ENCODE results near the gene ZGPAT. TPM values are rescaled to one million over a fixed set of nuclear protein-coding genes. Genes with fewer than 3 reads are reported as not detected.
"Not testable (repeated sequence)": the region's sequence is repeated elsewhere in the genome, so short reads cannot be mapped to it uniquely, and the experiment has no call there.

The ZGPAT gene
- total and polyA plus RNA-seq, 9 of the 15 experiments (the other 6 are each of a cell fraction or from before 2014, with no cell fraction given): 0.14 to 26.6 (median 7.4) TPM

DNA sequence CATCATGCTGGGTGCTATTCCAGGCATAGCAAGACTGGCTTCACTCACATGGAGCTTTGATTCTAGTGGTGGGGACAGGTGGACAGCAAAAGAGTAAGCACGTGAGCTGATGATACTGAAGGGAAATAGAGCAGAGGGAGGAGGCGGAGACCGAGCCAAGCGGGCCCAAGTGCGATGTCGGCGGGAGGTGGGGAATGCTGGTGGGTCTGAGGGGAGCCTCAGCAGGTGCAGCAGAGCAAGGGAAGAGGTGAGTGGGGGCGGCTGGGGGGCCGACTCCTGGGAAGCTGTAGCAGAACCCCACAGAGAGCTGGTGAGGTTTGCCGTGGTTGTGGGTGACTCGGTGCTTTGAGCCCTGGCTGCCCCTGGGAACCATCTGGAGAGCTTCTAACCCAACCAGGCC is 39.5 kb upstream of the ZGPAT start (continued):
- no peak for TF ChIP-seq YBX1 (IDR thresholded peaks at IDR 0.05)

DNA sequence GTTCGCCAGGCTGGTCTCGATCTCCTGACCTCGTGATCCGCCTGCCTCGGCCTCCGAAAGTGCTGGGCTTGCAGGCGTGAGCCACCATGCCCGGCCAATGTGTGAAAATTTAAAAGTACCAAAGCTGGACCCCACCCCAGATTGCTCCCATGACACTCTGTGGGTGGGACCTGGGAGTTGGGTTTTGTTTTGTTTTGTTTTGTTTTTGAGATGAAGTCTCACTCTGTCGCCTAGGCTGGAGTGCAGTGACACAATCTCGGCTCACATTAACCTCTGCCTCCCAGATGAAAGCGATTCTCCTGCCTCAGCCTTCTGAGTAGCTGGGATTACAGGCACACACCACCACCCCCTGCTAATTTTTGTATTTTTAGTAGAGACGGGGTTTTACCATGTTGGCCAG is 36.1 kb upstream of the ZGPAT start:
- WGBS (ENCODE audit: insufficient coverage, low coverage, missing lambda C conversion rate): 91% methylated on average over 7 of the region's 12 CpGs
- POLR2A ChIA-PET; H3K9me1 ChIP-seq (ENCODE audit: control insufficient read depth, insufficient read depth, low read length); H3K9ac ChIP-seq (ENCODE audit: insufficient read depth in 1 of 2, low read depth in 2 of 2, low read length in 2 of 2); H2AFZ ChIP-seq (ENCODE audit: low read depth, low read length); H3K4me1 ChIP-seq (replicated peaks in 1 of 2; ENCODE audit: control insufficient read depth in 2 of 2, insufficient read depth in 2 of 2, low read length in 2 of 2); intact Hi-C loops (cut with micrococcal nuclease); DNase-seq (ENCODE audit: extremely low read depth in 1 of 4, low spot score in 3 of 4); CTCF ChIA-PET (ENCODE audit: low intra/inter-chr PET ratio); BruUV-seq (replicated peaks); H3K4me3 ChIP-seq; H4K20me1 ChIP-seq (replicated peaks; ENCODE audit: control insufficient read depth, insufficient read depth, low read length); FAIRE-seq; H3K9me3 ChIP-seq (replicated peaks; ENCODE audit: control insufficient read depth, insufficient read depth, low read depth, low read length); H3K27ac ChIP-seq (ENCODE audit: extremely low read depth, low read depth, low read length); H3K4me2 ChIP-seq (ENCODE audit: insufficient read depth, low read length); H3K79me2 ChIP-seq (ENCODE audit: control insufficient read depth, insufficient read depth, low read length); in situ Hi-C loops (cut with MboI); H3K27me3 ChIP-seq (ENCODE audit: control insufficient read depth in 2 of 2, insufficient read depth in 2 of 2, low read length in 2 of 2); ATAC-seq: not testable (repeated sequence)
- peaks cover 65% of the 10 kb centered on the region; the same call in 2 of the 3 replicates for H3K36me3 ChIP-seq (ENCODE audit: control insufficient read depth, insufficient read depth, low read length)

DNA sequence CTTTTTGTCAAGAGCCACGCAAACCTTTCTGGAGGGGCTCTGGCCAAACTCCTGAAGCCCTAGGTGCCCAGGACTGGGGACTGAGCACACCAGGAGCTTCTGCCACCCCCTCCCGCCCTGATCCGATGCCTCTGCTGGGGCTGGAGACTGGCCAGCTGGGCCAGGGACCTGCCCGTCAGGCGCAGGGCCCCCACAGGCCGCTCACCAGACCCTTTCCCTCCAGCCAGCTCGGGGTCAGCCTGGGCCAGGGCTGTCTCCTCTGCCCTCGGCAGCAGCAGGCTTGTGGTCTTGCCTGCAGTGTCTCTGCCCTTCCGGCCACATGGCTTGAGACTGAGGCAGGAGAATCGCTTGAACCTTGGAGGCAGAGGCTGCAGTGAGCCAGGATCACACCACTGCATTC is 35.2 kb upstream of the ZGPAT start:
- H3K36me3 ChIP-seq (ENCODE audit: control insufficient read depth, insufficient read depth, low read length): peaks cover 64% of the 10 kb centered on the region; the same call in 2 of the 3 replicates
- no peak overlapping the region for H3K4me2 ChIP-seq (ENCODE audit: insufficient read depth, low read length)
- DNase-seq (ENCODE audit: extremely low read depth in 1 of 4, low spot score in 3 of 4) (no peak), FAIRE-seq (no peak), ATAC-seq (no peak)
- H4K20me1 ChIP-seq (replicated peaks; ENCODE audit: control insufficient read depth, insufficient read depth, low read length): no peaks in the 10 kb centered on the region
- H3K9ac ChIP-seq (ENCODE audit: insufficient read depth in 1 of 2, low read depth in 2 of 2, low read length in 2 of 2): peak overlapping the region in 1 of 2 experiments; percentile 17; a peak in 1 of 4 replicates
- CTCF ChIA-PET (ENCODE audit: low intra/inter-chr PET ratio): no interaction called here
- intact Hi-C loops (cut with micrococcal nuclease): no loop called here
- H2AFZ ChIP-seq (ENCODE audit: low read depth, low read length): no peak overlapping the region
- no peak overlapping the region for H3K4me3 ChIP-seq
- TF ChIP-seq ZNF717 (CRISPR knock-in tag; IDR thresholded peaks at IDR 0.05) (no peak), MCM7 (IDR thresholded peaks at IDR 0.05) (no peak), HEY1 (CRISPR knock-in tag; IDR thresholded peaks at IDR 0.05; ENCODE audit: borderline replicate concordance) (no peak), FOXA1 (IDR thresholded peaks at IDR 0.05; ENCODE audit: borderline replicate concordance) (no peak), STAT5B (CRISPR knock-in tag; IDR thresholded peaks at IDR 0.05) (no peak), CCNT2 (IDR thresholded peaks at IDR 0.05; ENCODE audit: borderline replicate concordance, extremely low read depth, insufficient read length, low read depth, low read length) (no peak), LCOR (CRISPR knock-in tag; IDR thresholded peaks at IDR 0.05) (no peak)
- TF ChIP-seq, protein P1, sequence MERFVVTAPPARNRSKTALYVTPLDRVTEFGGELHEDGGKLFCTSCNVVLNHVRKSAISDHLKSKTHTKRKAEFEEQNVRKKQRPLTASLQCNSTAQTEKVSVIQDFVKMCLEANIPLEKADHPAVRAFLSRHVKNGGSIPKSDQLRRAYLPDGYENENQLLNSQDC (CRISPR knock-in tag; IDR thresholded peaks at IDR 0.05): no peak
- H3K9me1 ChIP-seq (ENCODE audit: control insufficient read depth, insufficient read depth, low read length): no peaks in the 10 kb centered on the region
- WGBS (ENCODE audit: insufficient coverage, low coverage, missing lambda C conversion rate): 94% methylated on average over 10 of the region's 10 CpGs
- H3K27ac ChIP-seq (ENCODE audit: extremely low read depth, low read depth, low read length): no peak overlapping the region
- in situ Hi-C loops (cut with MboI): no loop called here
- H3K79me2 ChIP-seq (ENCODE audit: control insufficient read depth, insufficient read depth, low read length): no peaks in the 10 kb centered on the region
- no TSS peak for BruUV-seq (replicated peaks)
- POLR2A ChIA-PET: interaction anchor here (1.0 kb wide), 1 partner anchor 11 kb away, joined by 3 read pairs; no protein-coding TSS in a partner anchor
- no peaks in the 10 kb centered on the region for H3K9me3 ChIP-seq (replicated peaks; ENCODE audit: control insufficient read depth, insufficient read depth, low read depth, low read length)
- H3K4me1 ChIP-seq (replicated peaks in 1 of 2; ENCODE audit: control insufficient read depth in 2 of 2, insufficient read depth in 2 of 2, low read length in 2 of 2): no peaks in the 10 kb centered on the region; a peak in 1 of 5 replicates
- no peaks in the 10 kb centered on the region for H3K27me3 ChIP-seq (ENCODE audit: control insufficient read depth in 2 of 2, insufficient read depth in 2 of 2, low read length in 2 of 2)
